ENCODE data around the gene WDR37.

WDR37 gene

DNA sequence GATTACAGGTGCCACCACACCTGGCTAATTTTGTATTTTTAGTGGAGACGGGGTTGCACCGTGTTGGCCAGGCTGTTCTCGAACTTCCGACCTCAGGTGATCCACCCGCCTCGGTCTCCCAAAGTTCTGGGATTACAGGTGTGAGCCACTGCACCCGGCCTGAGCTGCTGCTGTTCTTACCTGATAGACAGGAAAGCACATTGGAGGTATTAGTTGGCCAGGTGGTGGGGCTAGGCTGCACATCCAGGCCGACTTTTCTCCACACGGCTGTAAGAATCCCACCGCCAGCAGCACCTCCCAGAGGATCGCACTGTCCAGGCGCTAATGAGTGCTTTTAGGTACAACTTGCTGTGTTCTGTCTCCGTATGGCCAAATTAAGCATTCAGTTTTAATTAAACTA lies 112.6 kb downstream of the WDR37 start:
- no peak for DNase-seq (ENCODE audit: low read depth, low spot score)

DNA sequence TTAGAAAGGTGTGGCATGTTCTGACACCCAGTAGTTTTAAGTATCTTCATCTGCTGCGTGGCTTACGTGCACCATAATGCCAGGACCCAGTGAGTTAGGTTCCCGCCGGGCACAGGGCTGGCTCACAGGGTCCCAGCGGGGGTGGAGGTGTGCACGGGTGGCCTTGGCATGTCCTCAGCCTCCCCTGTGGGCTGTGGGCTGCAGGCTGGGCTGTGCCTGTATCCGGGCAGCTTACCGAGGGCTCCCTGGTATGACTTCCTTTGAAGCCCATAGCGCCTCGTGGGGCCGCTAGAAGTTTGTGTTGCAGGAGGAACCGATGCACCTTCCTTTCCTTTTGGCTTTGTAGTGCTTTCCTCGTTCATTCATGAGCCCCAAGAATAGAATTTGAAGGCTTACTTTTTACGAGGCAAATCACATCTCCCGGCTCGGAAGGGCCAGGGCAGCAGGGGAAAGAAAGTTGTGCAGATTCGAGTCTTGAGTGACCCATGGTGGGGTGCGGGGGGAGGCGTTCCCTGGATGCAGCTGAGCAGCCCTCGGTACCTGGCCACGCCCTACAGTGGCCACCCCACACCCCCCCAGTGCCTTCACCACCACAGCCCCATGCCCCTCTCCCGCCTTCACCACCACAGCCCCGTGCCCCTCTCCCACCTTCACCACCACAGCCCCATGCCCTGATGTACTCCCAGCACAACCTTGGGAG lies 113.2 kb downstream of the WDR37 start:
- no peak for DNase-seq (ENCODE audit: low read depth, low spot score)

DNA sequence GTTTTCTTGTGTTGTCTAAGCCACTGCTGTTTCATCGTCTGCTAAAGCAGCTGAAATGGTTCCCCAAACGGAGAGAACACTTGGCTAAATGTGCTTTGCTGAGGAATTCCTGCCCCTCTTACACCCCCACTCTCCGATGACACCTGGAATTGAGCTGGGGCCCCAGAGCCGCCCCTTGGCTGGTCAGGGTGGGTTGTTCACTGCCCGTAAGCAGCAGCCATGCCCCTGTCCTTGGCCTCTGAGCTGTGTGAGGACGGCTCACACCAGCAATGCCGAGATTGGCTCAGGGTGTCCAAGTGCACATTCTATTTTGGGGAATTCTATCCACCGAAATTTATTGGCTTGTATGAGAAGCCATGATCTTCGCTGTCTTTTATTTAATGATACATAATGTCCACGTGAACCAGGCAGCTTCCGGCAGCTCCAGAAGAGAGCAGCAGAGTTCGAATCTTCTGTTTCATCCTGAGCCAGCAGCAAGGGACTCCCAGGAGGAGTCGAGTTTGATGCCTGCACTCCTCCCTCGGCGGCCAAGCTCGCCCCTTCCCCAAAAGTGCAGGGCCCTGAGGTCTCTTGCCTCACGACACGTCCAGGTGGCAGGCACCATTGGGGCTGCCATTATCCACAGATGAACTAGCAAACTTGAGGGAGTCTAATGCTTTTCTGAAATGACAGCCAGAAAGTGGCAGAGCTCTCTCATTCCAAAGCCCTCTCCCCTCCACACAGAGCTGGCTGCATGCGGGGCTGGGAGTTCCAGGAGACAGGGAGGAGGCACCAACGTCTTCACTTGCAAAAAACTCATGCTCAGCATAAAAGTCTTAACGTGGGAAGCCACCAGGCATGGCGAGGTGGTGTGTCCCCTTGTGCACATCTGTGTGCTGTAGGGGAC lies 114.0 kb downstream of the WDR37 start:
- DNase-seq (ENCODE audit: low read depth, low spot score) = no peak

DNA sequence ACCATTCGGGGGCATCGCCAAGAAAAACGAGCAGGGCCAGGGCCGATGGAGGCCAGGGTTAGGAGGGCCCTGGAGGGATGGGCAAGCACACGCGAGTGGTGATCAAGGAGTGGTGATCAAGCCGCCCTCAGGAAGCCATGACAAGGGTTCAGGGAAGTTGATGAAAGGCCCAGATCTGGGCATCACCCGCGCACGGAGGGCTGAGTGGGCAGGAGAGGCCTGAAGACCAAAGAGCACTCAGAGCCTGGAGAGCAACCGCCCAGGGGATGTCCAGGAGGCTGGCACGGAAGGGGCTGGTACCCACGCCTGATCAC lies 114.6 kb downstream of the WDR37 start:
- DNase-seq (ENCODE audit: low read depth, low spot score) = no peak

DNA sequence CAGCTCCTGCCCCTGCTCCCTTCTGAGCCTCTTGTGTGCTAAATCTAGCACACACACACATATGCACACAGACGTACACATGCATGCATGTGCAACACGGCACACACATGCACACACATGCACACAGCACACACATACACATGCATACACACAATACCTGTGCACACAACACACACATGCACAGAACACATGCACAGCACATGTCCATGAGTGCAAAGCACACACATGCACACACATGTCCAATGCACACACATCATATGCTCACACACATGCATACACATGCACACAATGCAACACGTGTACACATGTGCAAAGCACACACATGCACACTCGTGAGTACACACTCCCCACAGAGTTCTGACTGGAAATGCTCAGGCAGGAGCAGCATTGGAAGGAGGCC lies 115.0 kb downstream of the WDR37 start:
- DNase-seq (ENCODE audit: low read depth, low spot score) = no peak

DNA sequence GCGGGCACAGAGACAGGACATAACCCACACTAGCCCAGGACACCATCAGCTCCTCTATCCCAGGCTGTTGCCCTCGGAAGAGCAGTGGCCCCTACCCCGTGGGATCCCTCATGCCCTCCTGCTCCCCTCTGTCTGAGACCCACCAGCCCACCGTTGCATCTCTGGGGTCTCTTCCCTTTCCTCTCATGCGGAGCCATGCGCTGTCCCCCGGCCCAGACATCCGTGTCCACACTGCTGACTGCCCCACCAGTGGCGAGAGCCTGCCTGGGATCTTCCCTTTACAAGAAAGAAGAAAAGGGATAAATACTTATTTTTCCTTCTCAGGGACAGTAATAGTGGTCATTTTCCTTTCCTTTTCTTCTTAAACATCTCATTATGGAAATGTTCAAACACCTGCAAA lies 115.4 kb downstream of the WDR37 start:
- DNase-seq (ENCODE audit: low read depth, low spot score) = no peak

DNA sequence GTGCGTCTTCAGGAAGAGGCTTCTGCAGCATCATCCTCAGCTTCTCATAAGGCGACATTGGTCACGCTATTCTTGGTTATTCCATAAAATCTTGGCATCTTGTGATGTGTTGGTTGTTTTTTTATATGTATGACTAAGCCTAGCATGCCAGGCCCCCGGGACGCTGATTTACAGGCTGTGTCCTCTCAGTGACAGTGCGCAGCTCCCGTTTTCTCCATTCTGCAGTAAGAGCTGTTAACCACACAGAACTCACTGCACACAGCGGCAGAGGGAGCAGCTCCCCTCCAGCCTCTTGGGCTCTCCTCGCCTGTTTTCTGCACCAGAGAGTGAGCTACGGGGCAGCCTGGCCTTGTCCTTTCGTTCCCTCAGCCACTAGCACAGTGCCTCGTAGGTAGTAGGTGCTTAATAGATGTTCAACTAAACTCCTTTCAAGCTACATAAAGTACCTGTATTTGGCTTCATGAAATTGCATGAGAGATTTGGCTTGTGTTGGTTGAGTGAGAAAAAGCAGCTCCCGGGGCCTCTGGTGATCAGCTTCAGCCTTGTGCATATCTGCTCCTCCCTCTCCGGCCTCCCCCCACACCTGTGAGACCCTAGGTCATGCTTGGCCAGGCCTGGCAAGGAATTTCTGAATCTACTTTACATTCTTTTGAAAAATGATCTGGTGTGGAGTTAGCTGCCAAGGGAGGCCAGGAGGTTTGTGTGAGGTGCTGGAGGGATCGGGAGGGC lies 116.2 kb downstream of the WDR37 start:
- DNase-seq (ENCODE audit: low read depth, low spot score) = no peak

DNA sequence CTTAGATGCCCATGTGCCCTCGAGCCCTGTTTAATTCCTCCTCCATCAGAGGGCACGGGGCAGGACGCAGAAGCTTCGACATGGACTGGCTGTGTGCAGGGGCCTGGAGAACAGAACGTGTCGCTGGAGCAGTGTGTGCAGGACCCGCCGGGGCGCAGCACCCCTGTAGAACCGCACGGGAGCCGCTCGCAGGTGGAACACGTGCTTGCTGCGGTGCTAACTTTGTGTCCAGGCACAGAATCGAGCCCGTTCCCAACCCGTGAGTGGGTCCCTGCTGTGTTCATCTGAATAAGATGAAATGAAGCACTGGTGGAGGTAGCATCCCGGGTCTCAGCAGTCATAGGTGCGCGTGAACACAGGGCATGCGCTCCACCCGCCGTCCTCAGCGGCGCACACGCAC lies 116.9 kb downstream of the WDR37 start:
- DNase-seq (ENCODE audit: low read depth, low spot score) = no peak

DNA sequence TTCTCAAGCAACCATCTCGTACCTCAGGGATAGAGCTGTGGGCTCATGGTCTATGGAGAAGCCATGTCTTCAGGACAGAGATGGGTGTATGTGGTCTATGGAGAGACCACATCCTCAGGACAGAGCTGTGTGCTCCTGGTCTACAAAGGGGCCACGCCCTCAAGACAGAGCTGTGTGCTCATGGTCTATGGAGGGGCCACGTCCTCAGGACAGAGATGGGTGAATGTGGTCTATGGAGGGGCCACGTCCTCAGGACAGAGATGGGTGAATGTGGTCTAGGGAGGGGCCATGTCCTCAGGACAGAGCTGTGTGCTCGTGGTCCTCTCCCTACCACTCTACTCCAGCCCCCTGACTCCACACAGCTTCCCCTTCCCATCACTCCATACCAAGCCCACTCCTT lies 117.8 kb downstream of the WDR37 start:
- DNase-seq (ENCODE audit: low read depth, low spot score) = no peak

DNA sequence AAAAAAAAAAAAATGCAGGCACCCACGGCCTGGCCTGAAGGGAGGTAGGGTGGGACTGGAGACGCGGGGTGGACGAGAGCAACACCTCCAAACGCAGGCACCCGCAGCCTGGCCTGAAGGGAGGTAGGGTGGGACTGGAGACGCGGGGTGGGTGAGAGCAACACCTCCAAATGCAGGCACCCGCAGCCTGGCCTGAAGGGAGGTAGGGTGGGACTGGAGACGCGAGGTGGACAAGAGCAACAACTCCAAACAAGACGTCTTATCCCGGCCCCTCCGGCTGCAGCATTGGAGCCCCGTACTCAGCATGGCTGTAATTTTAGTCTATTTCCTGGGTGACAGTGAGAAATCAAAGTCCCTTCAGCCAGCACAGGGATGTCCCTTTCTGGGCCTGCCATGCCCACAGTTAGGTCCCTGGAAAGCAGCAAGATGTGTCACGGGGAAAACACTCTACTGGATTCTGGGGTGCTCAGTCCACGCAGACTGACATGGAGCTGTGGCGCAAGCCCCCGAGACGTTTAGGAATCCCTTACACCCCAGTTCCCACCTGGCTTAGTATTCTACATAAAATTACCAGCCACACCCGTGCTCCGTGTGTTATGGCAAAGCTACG lies 119.9 kb downstream of the WDR37 start:
- DNase-seq (ENCODE audit: low read depth, low spot score) = no peak

DNA sequence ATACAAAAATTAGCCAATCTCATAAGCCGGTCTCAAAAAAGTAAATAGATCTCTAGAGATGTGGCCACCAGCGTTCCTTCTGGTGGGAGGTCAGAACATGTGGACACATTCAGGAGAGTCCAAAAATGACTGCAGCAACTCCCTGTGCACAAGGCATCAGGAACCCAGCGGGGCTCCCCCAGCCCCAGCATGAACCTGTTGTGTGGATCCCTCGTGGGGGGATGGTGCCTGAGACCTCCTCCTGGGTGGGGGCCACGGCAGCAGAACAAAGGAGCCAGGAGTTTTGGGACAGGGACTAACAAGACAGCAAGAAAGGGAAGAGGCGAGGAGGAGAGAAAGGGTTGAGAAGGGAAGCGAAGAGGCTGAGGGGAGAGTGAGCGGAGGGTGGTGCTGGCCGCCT lies 121.8 kb downstream of the WDR37 start:
- DNase-seq (ENCODE audit: low read depth, low spot score) = no peak

DNA sequence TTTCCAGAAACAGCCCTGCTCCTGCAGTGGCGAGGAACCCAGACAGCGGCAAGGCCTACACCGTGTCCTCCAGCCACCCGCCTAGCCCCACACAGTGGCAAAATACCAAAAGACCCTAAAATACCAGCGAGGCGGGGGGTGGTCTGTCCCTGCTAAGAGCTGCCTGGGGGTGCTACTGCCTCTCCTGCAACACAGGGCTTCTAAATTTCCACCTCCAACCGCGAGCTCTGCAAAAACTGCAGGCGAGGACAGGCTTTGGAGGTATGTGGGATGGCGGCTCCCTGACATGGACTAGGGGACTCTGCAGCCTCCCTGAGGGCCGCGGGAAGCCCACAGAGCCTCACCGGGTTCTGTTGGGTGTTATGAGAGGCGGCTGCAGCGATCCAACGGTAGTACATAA lies 122.3 kb downstream of the WDR37 start:
- no peak for DNase-seq (ENCODE audit: low read depth, low spot score)

DNA sequence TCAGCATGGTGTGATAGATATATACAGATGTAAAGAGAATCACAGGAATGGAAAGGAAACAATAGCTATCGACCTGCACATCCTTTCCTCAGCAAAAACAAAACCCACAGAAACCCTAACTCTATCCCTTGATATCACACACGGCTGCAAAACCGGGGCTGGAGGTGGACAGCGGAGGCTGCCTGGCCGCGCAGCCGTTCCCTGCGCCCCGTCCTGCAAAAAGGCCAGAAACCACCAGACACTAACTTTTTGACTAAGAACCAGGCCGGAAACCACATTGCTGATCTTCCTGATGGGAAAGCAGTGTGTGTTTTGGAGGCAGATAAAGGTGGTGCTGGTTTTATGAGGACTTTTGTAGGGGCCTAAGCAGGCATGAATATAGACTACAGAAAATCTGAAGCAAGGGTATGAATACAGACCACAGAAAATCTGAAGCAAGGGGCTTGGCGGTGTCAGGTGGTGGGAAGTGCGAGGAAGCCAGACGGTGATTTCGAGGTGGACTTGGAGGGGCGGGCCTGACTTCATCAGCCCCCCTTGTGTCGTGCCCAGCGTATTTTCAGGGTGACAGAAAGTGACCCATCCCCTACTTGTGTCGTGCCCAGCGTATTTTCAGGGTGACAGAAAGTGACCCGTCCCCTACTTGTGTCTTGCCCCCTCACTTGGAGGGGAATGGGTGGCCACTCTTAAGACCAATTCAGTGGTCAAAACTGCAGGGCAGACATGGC lies 123.3 kb downstream of the WDR37 start:
- no peak for DNase-seq (ENCODE audit: low read depth, low spot score)

DNA sequence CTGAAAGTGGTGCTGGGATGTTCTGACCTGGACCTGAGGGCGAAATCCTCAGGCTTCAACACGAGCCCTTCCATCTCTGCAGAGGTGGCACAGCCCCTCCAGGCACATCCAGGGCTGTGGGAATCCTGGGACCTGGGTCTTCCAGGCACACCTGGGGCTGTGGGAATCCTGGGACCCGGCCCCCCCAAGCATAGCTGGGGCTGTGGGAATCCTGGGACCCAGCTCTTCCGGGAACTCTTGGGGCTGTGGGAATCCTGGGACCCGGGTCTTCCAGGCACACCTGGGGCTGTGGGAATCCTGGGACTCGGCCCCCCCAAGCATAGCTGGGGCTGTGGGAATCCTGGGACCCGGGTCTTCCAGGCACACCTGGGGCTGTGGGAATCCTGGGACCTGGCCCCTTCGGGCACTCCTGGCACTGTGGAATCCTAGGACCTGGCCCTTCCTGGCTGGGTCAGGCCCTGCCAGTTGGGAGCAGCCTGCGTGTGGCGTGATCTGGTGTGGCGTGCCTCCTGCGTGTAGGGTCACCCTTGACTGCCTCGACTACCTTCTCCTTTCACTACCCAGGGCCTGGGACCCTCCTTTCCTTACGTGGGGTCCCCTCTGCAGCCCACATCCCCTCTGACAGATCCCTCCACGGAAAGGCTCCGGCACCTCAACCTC lies 124.0 kb downstream of the WDR37 start:
- no peak for DNase-seq (ENCODE audit: low read depth, low spot score)

DNA sequence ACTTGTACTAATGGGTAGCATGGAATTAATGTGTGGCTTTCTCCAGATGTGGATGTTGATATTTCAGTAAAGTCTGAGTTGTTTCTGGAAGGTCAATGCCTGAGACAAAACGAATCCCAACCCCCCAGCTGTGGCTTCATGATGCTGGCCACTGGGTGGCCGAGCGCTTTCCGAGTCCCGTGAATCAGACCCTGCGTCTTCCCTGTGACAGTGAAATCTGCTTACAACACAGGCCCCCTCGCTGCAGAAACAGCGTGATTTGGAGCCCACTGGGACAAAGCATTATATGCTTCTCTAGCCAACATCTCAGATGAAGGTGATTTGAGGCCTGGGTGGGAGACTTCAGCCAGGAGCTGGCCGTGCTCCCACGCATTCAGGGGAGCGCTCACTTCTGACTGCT lies 124.7 kb downstream of the WDR37 start:
- DNase-seq (ENCODE audit: low read depth, low spot score) = no peak

All from activated CD4-positive, CD25-positive, alpha-beta regulatory T cell treated with anti-CD3 and anti-CD28 coated beads, Interleukin-2, amount 50 U/mL, for 16 hours (primary cell).